GM23248 (cell line): ENCODE data around the gene CHST13.
"Not testable (repeated sequence)": the region's sequence is repeated elsewhere in the genome, so short reads cannot be mapped to it uniquely, and the experiment has no call there.

Experiments
- EZH2 ChIP-seq: fragments of 200-600 bp; sonication (generic); IDR thresholded peaks from 2 replicates; pipeline ENCODE4 v1.6.1; 2018; ENCODE audit warnings: antibody characterized with exemption, mild to moderate bottlenecking; ENCODE audit not compliant: insufficient read depth, poor library complexity, severe bottlenecking
- EZH2phosphoT487 ChIP-seq: fragments of 200-600 bp; sonication (generic); IDR thresholded peaks from 2 replicates; pipeline ENCODE4 v1.6.1; 2018; ENCODE audit warnings: antibody characterized with exemption, moderate library complexity, mild to moderate bottlenecking, low read depth; ENCODE audit not compliant: insufficient read depth

- TF ChIP-seq EZH2, EZH2phosphoT487: not testable (repeated sequence)
Observed at GRCh38 chr3:126591515-126591914, 67.6 kb downstream of the CHST13 start.
